ENCODE data around the gene NTPCR. TPM values are rescaled to one million over a fixed set of nuclear protein-coding genes. Genes with fewer than 3 reads are reported as not detected.

NTPCR gene
- total RNA-seq, 1 experiment from 2014 or later = 46.8 TPM

DNA sequence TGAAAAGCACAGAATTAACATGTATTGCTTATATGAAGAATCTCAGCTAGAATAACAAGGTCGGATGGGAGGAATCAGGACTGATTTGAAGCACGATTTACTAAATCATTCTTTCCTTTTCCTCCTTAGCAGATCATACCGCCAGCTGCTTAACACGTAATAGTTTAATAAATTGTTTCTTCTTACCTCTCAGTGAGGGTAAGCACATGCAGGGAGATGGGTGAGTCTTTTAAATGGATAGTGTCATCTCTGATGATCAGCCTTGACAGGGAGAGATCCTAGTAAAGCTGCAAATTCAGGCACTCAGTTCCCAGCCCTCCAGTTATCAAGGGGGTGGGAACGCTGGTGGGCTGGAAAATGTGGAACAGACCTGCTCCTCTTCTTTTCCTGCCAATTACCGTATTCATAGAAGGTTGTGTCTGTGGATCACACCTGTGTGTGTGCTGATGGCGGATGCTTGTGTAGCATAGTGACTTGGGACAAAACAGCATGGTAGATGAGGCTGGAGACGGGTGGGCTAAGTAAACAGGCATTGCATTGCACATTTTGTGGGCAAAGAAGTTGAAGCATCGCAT, 30.7 kb downstream of the NTPCR start:
- intact Hi-C loops (cut with micrococcal nuclease; ENCODE audit: unreplicated experiment) (no loop called here), in situ Hi-C loops (cut with HindIII; ENCODE audit: low pct_unique_long_range_greater_than_20kb, low sequenced_read_pairs) (no loop called here)
- Histone ChIP-seq H3K27me3 (ENCODE audit: control insufficient read depth, insufficient read depth, low read length) (no peaks in the 10 kb centered on the region), H3K4me1 (ENCODE audit: control insufficient read depth, insufficient read depth, low read length) (no peaks in the 10 kb centered on the region), H3K36me3 (ENCODE audit: control insufficient read depth, insufficient read depth, low read length) (no peaks in the 10 kb centered on the region), H3K9me3 (ENCODE audit: control insufficient read depth, insufficient read depth, low read depth, low read length) (no peaks in the 10 kb centered on the region), H3K27ac (ENCODE audit: low read length) (no peak overlapping the region), H3K4me3 (ENCODE audit: low read depth in 2 of 2, low read length in 2 of 2) (no peak overlapping the region)
- ChIA-PET CTCF (no interaction called here), POLR2A (no interaction called here)
- BruUV-seq (replicated peaks) = no TSS peak
- TF ChIP-seq, protein P1, sequence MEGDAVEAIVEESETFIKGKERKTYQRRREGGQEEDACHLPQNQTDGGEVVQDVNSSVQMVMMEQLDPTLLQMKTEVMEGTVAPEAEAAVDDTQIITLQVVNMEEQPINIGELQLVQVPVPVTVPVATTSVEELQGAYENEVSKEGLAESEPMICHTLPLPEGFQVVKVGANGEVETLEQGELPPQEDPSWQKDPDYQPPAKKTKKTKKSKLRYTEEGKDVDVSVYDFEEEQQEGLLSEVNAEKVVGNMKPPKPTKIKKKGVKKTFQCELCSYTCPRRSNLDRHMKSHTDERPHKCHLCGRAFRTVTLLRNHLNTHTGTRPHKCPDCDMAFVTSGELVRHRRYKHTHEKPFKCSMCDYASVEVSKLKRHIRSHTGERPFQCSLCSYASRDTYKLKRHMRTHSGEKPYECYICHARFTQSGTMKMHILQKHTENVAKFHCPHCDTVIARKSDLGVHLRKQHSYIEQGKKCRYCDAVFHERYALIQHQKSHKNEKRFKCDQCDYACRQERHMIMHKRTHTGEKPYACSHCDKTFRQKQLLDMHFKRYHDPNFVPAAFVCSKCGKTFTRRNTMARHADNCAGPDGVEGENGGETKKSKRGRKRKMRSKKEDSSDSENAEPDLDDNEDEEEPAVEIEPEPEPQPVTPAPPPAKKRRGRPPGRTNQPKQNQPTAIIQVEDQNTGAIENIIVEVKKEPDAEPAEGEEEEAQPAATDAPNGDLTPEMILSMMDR (IDR thresholded peaks at IDR 0.05) = no peak
- ATAC-seq = no peak
- no peak for DNase-seq (ENCODE audit: low read depth, low spot score)

DNA sequence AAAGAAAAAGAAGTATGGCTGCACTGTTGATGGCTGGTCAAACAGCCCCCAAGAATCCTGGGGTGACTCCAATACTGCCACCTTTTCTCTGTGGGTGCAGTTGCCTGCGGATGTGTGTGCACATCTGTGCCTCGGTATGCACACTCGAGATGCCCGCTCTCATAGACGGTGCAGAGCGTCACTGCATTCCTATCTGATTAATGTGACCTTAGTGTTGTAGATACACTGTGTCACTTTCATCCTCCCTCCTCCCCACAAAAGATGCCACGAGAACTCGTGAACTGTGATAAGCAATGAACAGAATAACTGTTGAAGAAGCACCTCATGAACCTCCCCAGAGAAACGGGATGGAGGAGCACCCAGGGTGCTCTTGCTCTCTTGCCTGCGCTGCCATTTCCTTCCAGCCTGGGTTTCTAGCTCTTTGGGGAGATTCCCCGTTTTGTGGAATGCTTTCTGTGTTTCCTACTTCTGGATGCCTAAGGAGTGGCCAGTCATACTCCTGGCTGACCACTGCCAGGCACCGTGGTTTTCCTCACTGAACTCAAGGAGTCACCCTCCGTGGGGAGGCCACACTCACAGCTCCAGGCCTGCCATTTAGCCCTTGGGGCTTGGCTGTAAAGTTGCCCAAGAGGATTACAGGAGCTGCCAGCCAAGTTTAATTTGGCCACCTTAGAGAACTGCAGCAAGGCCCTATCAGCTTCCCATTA, 32.0 kb downstream of the NTPCR start:
- Histone ChIP-seq H3K36me3 (ENCODE audit: control insufficient read depth, insufficient read depth, low read length) (no peaks in the 10 kb centered on the region), H3K4me1 (ENCODE audit: control insufficient read depth, insufficient read depth, low read length) (no peaks in the 10 kb centered on the region), H3K27ac (ENCODE audit: low read length) (no peak overlapping the region), H3K9me3 (ENCODE audit: control insufficient read depth, insufficient read depth, low read depth, low read length) (no peaks in the 10 kb centered on the region), H3K4me3 (ENCODE audit: low read depth in 2 of 2, low read length in 2 of 2) (no peak overlapping the region), H3K27me3 (ENCODE audit: control insufficient read depth, insufficient read depth, low read length) (no peaks in the 10 kb centered on the region)
- no peak for DNase-seq (ENCODE audit: low read depth, low spot score)
- POLR2A ChIA-PET = no interaction called here
- ATAC-seq = peak; percentile 76
- CTCF ChIA-PET = no interaction called here
- in situ Hi-C loops (cut with HindIII; ENCODE audit: low pct_unique_long_range_greater_than_20kb, low sequenced_read_pairs) (no loop called here), intact Hi-C loops (cut with micrococcal nuclease; ENCODE audit: unreplicated experiment) (no loop called here)
- TF ChIP-seq TCF7L2 (IDR thresholded peaks at IDR 0.05; ENCODE audit: low read depth, low read length) (no peak), POLR2AphosphoS5 (IDR thresholded peaks at IDR 0.05; ENCODE audit: low read depth, low read length) (no peak), SIN3A (IDR thresholded peaks at IDR 0.05; ENCODE audit: borderline replicate concordance, insufficient read depth, low read depth, low read length) (no peak)
- TF ChIP-seq, protein P2, sequence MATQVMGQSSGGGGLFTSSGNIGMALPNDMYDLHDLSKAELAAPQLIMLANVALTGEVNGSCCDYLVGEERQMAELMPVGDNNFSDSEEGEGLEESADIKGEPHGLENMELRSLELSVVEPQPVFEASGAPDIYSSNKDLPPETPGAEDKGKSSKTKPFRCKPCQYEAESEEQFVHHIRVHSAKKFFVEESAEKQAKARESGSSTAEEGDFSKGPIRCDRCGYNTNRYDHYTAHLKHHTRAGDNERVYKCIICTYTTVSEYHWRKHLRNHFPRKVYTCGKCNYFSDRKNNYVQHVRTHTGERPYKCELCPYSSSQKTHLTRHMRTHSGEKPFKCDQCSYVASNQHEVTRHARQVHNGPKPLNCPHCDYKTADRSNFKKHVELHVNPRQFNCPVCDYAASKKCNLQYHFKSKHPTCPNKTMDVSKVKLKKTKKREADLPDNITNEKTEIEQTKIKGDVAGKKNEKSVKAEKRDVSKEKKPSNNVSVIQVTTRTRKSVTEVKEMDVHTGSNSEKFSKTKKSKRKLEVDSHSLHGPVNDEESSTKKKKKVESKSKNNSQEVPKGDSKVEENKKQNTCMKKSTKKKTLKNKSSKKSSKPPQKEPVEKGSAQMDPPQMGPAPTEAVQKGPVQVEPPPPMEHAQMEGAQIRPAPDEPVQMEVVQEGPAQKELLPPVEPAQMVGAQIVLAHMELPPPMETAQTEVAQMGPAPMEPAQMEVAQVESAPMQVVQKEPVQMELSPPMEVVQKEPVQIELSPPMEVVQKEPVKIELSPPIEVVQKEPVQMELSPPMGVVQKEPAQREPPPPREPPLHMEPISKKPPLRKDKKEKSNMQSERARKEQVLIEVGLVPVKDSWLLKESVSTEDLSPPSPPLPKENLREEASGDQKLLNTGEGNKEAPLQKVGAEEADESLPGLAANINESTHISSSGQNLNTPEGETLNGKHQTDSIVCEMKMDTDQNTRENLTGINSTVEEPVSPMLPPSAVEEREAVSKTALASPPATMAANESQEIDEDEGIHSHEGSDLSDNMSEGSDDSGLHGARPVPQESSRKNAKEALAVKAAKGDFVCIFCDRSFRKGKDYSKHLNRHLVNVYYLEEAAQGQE (IDR thresholded peaks at IDR 0.05; ENCODE audit: insufficient read depth in 1 of 2, low read depth in 2 of 2, low read length in 1 of 2) = no peak
- TF ChIP-seq, protein P1 (IDR thresholded peaks at IDR 0.05) = no peak
- BruUV-seq (replicated peaks) = no TSS peak

All from Panc1 (cell line).